ENCODE measurements around the gene TMCO2.
"Not testable (repeated sequence)": the region's sequence is repeated elsewhere in the genome, so short reads cannot be mapped to it uniquely, and the experiment has no call there.

The TMCO2 gene

DNA sequence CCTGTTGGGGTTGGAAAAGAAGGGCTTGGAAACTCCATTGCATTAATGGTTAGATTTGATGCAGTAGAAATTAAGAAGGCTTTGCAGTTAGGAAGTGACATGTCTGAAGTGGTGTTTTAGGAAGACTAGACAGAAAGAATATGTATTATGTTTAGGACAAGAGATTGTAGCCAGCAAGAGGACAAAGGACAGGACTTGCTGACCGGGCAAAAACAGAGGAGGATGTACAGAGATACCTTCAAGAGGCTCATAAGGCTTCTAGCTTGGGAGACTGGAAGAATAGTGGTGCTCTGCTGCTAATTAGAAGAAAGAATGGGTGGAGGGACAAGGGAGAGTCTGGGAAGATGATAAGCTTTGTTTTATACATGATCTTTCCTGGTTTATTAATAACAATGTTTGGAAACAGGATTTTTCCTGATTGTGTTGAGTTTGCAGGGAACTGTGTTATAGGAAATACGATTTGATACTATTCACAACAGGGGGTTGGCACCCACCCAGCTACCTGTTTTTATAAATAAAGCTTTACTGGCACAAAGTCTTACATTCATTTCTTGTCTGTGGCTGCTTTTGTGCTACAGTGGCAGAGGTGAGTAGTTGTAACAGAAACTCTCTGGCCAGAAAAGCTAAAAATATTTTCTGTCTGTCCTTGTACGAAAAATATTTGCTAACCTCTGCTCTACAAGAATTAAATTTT is 37.1 kb upstream of the TMCO2 start:
- no peaks in the 10 kb centered on the region for H3K9me3 ChIP-seq (ENCODE audit: insufficient read depth, low read length, severe bottlenecking)
- H3K27ac ChIP-seq (ENCODE audit: low read length): no peak overlapping the region
- peaks cover 91% of the 10 kb centered on the region for H3K36me3 ChIP-seq (ENCODE audit: insufficient read depth, low read length)
- no peaks in the 10 kb centered on the region for H3K4me1 ChIP-seq (ENCODE audit: insufficient read depth, low read length)
- ATAC-seq (ENCODE audit: insufficient read depth, low read depth) (no peak), DNase-seq (no peak)
- H3K4me2 ChIP-seq (ENCODE audit: insufficient read depth, low read length): no peak overlapping the region
- peaks cover 14% of the 10 kb centered on the region for H3K79me2 ChIP-seq (ENCODE audit: insufficient read depth, low read length)
- no peak for TF ChIP-seq EZH2 (IDR thresholded peaks at IDR 0.05; ENCODE audit: borderline replicate concordance, low read depth, low read length, severe bottlenecking)
- TF ChIP-seq, protein P1, sequence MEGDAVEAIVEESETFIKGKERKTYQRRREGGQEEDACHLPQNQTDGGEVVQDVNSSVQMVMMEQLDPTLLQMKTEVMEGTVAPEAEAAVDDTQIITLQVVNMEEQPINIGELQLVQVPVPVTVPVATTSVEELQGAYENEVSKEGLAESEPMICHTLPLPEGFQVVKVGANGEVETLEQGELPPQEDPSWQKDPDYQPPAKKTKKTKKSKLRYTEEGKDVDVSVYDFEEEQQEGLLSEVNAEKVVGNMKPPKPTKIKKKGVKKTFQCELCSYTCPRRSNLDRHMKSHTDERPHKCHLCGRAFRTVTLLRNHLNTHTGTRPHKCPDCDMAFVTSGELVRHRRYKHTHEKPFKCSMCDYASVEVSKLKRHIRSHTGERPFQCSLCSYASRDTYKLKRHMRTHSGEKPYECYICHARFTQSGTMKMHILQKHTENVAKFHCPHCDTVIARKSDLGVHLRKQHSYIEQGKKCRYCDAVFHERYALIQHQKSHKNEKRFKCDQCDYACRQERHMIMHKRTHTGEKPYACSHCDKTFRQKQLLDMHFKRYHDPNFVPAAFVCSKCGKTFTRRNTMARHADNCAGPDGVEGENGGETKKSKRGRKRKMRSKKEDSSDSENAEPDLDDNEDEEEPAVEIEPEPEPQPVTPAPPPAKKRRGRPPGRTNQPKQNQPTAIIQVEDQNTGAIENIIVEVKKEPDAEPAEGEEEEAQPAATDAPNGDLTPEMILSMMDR (IDR thresholded peaks at IDR 0.05; ENCODE audit: borderline replicate concordance, extremely low read depth, low read length, poor library complexity, severe bottlenecking): no peak
- H2AFZ ChIP-seq (ENCODE audit: low read depth, low read length): no peak overlapping the region
- peaks cover 2% of the 10 kb centered on the region; the same call in 1 of the 2 replicates for H4K20me1 ChIP-seq (ENCODE audit: insufficient read depth, low read length)
- H3K27me3 ChIP-seq (ENCODE audit: insufficient read depth, low read length, poor library complexity): no peaks in the 10 kb centered on the region
- H3K4me3 ChIP-seq (ENCODE audit: low read depth in 1 of 2, low read length in 2 of 2): no peak overlapping the region
- H3K9ac ChIP-seq (ENCODE audit: low read depth, low read length): no peak overlapping the region

DNA sequence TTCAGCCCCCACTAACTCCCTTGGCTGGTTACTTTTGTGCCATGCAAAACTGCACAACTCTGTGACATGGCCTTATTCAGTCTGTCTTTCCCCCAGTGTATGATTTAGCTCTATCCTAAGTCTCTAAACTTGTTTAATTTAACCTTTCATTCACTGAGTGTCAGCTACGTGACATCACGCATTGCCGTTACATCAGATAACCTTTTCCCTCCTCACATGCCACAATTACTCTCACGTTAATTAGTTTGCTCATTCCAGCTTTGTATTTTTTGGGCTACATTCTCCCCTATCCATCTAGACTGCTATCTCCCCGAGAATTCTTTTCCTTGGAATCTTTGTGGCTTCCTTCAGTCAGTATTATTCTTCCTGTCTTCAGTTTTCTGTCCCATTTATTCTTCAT is 29.4 kb upstream of the TMCO2 start:
- peaks cover 48% of the 10 kb centered on the region for H3K36me3 ChIP-seq (ENCODE audit: insufficient read depth, low read length)

DNA sequence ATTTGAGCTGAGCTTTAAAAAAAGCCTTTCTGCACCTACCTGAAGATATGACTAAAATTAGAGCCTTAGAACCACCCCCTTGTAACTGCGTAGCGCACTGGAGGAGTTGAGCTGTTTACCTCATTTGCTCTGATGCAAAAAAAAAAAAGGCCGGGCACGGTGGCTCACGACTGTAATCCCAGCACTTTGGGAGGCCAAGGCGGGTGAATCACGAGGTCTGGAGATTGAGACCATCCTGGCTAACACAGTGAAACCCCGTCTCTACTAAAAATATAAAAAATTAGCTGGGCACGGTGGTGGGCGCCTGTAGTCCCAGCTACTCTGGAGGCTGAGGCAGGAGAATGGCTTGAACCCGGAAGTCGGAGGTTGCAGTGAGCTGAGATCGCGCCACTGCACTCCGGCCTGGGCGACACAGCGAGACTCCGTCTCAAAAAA is 26.2 kb upstream of the TMCO2 start:
- H3K9ac ChIP-seq (ENCODE audit: low read depth, low read length); H3K4me2 ChIP-seq (ENCODE audit: insufficient read depth, low read length); H3K4me3 ChIP-seq (ENCODE audit: low read depth in 1 of 2, low read length in 2 of 2); H3K9me3 ChIP-seq (ENCODE audit: insufficient read depth, low read length, severe bottlenecking); H3K27ac ChIP-seq (ENCODE audit: low read length); H4K20me1 ChIP-seq (ENCODE audit: insufficient read depth, low read length); ATAC-seq (ENCODE audit: insufficient read depth, low read depth); H3K79me2 ChIP-seq (ENCODE audit: insufficient read depth, low read length); DNase-seq; H3K4me1 ChIP-seq (ENCODE audit: insufficient read depth, low read length); H3K27me3 ChIP-seq (ENCODE audit: insufficient read depth, low read length, poor library complexity); H2AFZ ChIP-seq (ENCODE audit: low read depth, low read length): not testable (repeated sequence)
- peaks cover 37% of the 10 kb centered on the region for H3K36me3 ChIP-seq (ENCODE audit: insufficient read depth, low read length)

More for the DNA sequence above, 29.4 kb upstream of the TMCO2 start:
- Histone ChIP-seq H3K9ac (ENCODE audit: low read depth, low read length) (no peak overlapping the region), H3K4me2 (ENCODE audit: insufficient read depth, low read length) (no peak overlapping the region), H3K9me3 (ENCODE audit: insufficient read depth, low read length, severe bottlenecking) (no peaks in the 10 kb centered on the region), H3K4me1 (ENCODE audit: insufficient read depth, low read length) (no peaks in the 10 kb centered on the region), H2AFZ (ENCODE audit: low read depth, low read length) (no peak overlapping the region), H3K27me3 (ENCODE audit: insufficient read depth, low read length, poor library complexity) (no peaks in the 10 kb centered on the region), H4K20me1 (ENCODE audit: insufficient read depth, low read length) (no peaks in the 10 kb centered on the region; the same call in 1 of the 2 replicates), H3K27ac (ENCODE audit: low read length) (no peak overlapping the region), H3K4me3 (ENCODE audit: low read depth in 1 of 2, low read length in 2 of 2) (no peak overlapping the region), H3K79me2 (ENCODE audit: insufficient read depth, low read length) (0 out of 2 replicates have a peak, but pooled peaks cover 2% of the 10 kb centered on the region)
- TF ChIP-seq EZH2 (IDR thresholded peaks at IDR 0.05; ENCODE audit: borderline replicate concordance, low read depth, low read length, severe bottlenecking): no peak
- TF ChIP-seq, protein P1 (IDR thresholded peaks at IDR 0.05; ENCODE audit: borderline replicate concordance, extremely low read depth, low read length, poor library complexity, severe bottlenecking): no peak
- no peak for ATAC-seq (ENCODE audit: insufficient read depth, low read depth)
- no peak for DNase-seq

DNA sequence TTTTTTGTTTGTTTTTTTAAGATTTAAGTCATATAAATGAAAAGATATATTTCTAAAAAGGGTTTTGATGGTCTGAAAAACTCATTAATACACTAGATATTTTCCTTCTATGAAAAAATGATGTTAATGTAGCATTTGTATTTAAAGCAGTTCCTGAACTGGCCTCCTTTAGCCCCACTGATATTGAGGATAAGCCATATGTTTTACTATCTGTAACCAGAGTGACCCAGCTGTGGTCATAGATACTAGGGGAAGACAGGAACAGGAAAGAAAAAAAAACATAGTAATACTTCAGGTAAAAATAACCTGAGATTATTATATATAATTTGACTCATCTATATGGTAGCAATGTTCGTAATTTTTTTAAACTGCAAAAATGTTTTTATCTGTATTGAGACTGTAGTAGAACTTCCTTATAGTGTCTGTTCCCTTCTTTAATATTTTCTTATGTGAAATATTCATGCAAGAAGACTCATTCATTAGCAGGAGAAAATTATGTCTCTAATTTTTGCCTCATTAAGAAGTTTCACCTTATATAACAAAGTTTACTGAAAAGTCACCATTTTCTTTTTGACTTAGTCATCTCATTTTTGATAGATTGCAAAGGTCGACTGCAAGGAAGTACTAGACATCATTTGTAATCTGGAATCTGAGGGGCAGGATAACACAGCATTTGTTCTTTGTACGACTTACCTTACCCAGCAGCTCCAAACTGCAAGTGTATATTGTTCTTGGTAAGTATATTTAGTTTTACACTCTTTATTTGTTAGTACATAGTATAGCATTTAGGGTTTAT is 25.6 kb upstream of the TMCO2 start:
- Histone ChIP-seq H3K4me1 (ENCODE audit: insufficient read depth, low read length) (no peaks in the 10 kb centered on the region), H3K9ac (ENCODE audit: low read depth, low read length) (no peak overlapping the region), H3K4me3 (ENCODE audit: low read depth in 1 of 2, low read length in 2 of 2) (no peak overlapping the region), H4K20me1 (ENCODE audit: insufficient read depth, low read length) (no peaks in the 10 kb centered on the region; the same call in 1 of the 2 replicates), H3K4me2 (ENCODE audit: insufficient read depth, low read length) (no peak overlapping the region), H3K27me3 (ENCODE audit: insufficient read depth, low read length, poor library complexity) (no peaks in the 10 kb centered on the region), H2AFZ (ENCODE audit: low read depth, low read length) (no peak overlapping the region), H3K79me2 (ENCODE audit: insufficient read depth, low read length) (no peaks in the 10 kb centered on the region), H3K27ac (ENCODE audit: low read length) (no peak overlapping the region), H3K36me3 (ENCODE audit: insufficient read depth, low read length) (peaks cover 32% of the 10 kb centered on the region), H3K9me3 (ENCODE audit: insufficient read depth, low read length, severe bottlenecking) (no peaks in the 10 kb centered on the region)
- TF ChIP-seq, protein P1 (IDR thresholded peaks at IDR 0.05; ENCODE audit: borderline replicate concordance, extremely low read depth, low read length, poor library complexity, severe bottlenecking): no peak
- no peak for TF ChIP-seq EZH2 (IDR thresholded peaks at IDR 0.05; ENCODE audit: borderline replicate concordance, low read depth, low read length, severe bottlenecking)
- DNase-seq (no peak), ATAC-seq (ENCODE audit: insufficient read depth, low read depth) (no peak)
